Fibroblast of the aortic adventitia (primary cell): ENCODE results near the gene KIF9. TPM values are rescaled to one million over a fixed set of nuclear protein-coding genes. Genes with fewer than 3 reads are reported as not detected.
"Not testable (repeated sequence)": the region's sequence is repeated elsewhere in the genome, so short reads cannot be mapped to it uniquely, and the experiment has no call there.

Experiments
- DNase-seq: peaks from one replicate; pipeline ENCODE4 v3.0.0-alpha.2; 2010; ENCODE audit warnings: low read depth
- H3K4me3 ChIP-seq: 2 replicates; pipeline ENCODE4 v1.5.1; 2011; ENCODE audit warnings: low read depth, mild to moderate bottlenecking, control low read depth, low read length, moderate library complexity
- CTCF ChIP-seq: IDR thresholded peaks from 2 replicates; pipeline ENCODE4 v1.5.1; 2011; ENCODE audit warnings: mild to moderate bottlenecking, low read length, control low read depth, inconsistent platforms; ENCODE audit not compliant: insufficient read depth
- total RNA-seq: library from RNA; depleted of rRNA; stranded (reverse); fragments of >200 nt; gene quantifications from 2 replicates; pipeline ENCODE4 v1.2.3, GENCODE V29; 2012; ENCODE audit warnings: low replicate concordance

The KIF9 gene
- total RNA-seq, 1 donor: 4.5 TPM

GRCh38 chr3:47315069-47315647, 32.6 kb upstream of the KIF9 start:
- no peak for DNase-seq
- TF ChIP-seq CTCF: no peak
- no peak overlapping the region for H3K4me3 ChIP-seq

- no peak for TF ChIP-seq CTCF
- H3K4me3 ChIP-seq: no peak overlapping the region
- DNase-seq: no peak
Observed at GRCh38 chr3:47314056-47314764, 31.6 kb upstream of the KIF9 start.

GRCh38 chr3:47313341-47314055, 30.9 kb upstream of the KIF9 start:
- no peak for DNase-seq
- no peak overlapping the region for H3K4me3 ChIP-seq
- no peak for TF ChIP-seq CTCF

- H3K4me3 ChIP-seq: no peak overlapping the region
- DNase-seq: no peak
- no peak for TF ChIP-seq CTCF
Observed at GRCh38 chr3:47310391-47310790, 27.8 kb upstream of the KIF9 start.

GRCh38 chr3:47309231-47309630, 26.6 kb upstream of the KIF9 start:
- DNase-seq: not testable (repeated sequence)

GRCh38 chr3:47306022-47306421, 23.4 kb upstream of the KIF9 start:
- H3K4me3 ChIP-seq: no peak overlapping the region
- no peak for TF ChIP-seq CTCF
- DNase-seq: no peak

More at GRCh38 chr3:47309231-47309630, 26.6 kb upstream of the KIF9 start:
- H3K4me3 ChIP-seq: not testable (repeated sequence)

GRCh38 chr3:47301456-47301855, 18.9 kb upstream of the KIF9 start:
- TF ChIP-seq CTCF: no peak
- no peak overlapping the region for H3K4me3 ChIP-seq
- DNase-seq: no peak
